Hematopoietic multipotent progenitor cell (in vitro differentiated cells): ENCODE data around the gene BAIAP3. TPM values are rescaled to one million over a fixed set of nuclear protein-coding genes. Genes with fewer than 3 reads are reported as not detected.

Experiments used
- DNase-seq, 3 donors: peaks; one replicate each; pipeline ENCODE4 v3.0.0-alpha.2; 2011 to 2015; ENCODE audit warnings: low read depth in 2 of 3, low spot score in 2 of 3
- total RNA-seq: library from RNA; depleted of rRNA; stranded (reverse); fragments of >200 nt; gene quantifications from one replicate; pipeline ENCODE4 v1.2.3, GENCODE V29; 2012

The BAIAP3 gene
- total RNA-seq, 1 donor: 27.7 TPM

DNA sequence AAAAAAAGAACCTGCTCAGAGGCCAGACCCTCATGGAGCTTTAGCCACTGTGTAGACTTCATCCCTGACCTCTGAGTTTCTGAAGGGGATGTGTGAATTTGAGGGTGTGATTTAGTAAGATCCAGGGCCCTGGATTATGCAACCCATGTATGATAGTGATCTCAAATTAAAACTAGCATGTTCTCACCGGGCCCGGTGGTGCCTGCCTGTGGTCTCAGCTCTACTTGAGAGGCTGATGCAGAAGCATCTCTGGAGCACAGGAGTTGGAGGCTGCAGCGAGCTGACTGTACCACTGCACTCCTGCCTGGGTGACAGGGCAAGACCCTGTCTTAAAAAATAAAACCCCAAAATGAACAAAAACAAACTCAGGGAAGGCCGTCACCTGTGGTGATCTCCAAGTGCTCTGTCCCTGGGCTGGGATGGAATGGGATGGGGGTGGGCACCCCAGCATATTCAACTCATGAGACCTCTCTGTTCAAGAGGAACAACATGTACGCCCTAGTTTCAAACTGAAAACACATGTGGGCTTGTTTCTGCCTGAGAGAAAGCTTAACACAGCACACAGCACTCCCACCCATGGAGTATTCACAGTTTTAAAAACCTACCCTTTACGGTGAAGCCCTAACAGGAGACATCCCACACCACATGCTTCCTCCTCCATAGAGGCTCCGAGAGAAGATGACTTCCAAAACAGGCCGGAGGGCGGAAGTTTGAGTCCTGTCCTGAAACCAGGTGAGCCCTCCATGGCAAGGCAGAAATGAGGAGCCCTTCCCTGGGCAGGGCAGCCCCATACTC is 48.4 kb downstream of the BAIAP3 start:
- DNase-seq: no peak

DNA sequence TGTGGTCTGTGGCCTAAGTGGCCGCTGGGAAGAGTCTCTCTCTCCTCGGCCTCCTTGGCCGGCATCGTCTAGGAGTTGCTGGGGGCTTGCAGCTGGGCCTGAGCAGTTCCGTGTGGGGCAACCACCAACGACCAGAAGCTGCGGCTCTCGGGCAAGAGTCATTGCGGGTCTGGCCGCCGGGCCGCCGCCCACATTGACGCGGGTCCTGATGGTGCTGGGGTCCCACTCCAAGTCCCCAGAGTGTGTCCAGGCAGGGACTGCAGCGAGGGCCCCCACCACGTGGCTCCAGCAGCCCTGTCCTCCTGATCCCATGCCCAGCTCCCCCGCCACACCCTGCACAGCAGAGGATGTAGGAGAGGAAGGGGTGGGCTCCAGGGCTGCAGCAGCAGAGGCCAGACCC is 50.1 kb downstream of the BAIAP3 start:
- no peak for DNase-seq

GRCh38 chr16:1385232-1385631 is 51.8 kb downstream of the BAIAP3 start:
- no peak for DNase-seq

- no peak for DNase-seq
Observed at GRCh38 chr16:1387331-1387730, 53.9 kb downstream of the BAIAP3 start.

DNA sequence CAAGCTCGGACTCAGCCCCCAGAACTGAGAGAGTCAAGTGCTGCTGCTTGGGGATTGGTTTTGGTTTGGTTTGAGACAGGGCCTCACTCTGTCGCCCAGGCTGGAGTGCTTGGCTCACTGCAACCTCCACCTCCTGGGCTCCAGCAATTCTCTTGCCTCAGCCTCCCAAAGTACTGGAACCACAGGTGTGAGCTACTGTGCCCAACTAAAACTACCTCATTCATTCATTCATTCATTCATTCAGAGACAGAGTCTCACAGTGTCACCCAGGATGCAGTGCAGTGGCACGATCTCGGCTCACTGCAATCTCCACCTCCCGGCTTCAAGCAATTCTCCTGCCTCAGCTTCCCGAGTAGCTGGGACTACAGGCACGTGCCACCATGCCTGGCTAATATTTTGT is 56.3 kb downstream of the BAIAP3 start:
- no peak for DNase-seq

DNA sequence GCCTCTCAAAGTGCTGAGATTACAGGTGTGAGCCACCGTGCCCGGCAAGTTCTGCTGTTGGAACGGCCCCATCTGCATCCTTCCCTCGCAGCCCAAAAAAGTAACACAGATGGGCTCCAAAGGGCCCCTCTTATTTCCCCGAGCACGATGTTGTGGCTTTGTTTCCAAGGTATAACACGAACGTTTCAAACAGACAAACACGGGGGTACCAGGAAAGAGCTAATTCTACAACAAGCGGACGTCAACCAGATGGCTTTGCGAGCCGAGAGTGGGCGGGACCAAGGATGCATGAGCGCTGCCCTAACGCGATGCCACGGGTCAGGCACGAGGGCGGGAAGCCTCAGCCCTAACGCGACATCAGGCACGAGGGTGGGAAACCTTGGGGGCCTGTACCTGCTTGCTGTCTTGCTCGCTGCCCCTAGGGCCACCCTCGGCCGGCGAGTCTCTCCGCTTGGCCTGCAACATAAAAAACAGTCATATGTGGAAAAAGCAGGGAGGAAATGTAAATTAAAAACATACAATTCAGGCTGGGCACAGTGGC is 56.9 kb downstream of the BAIAP3 start:
- no peak for DNase-seq

DNA sequence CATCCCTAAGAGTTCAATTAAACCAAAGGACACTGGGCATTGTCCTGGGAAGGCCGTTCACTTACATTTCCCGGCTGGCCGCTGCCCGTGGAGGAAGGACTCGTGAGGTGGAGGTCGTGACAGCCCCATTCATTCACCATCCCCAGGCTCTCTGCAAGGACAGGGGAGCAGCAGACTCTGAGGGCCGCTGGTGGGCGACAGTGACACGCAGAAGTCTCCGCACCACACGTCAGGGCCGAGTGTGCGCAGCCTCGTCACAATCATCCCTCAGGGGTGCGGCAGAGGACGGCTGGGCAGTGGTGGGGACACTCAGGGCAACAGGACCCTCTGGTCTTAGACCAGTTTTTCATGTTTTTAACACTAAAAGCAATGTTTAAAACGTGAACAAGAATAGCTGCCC is 59.4 kb downstream of the BAIAP3 start:
- DNase-seq: no peak

DNA sequence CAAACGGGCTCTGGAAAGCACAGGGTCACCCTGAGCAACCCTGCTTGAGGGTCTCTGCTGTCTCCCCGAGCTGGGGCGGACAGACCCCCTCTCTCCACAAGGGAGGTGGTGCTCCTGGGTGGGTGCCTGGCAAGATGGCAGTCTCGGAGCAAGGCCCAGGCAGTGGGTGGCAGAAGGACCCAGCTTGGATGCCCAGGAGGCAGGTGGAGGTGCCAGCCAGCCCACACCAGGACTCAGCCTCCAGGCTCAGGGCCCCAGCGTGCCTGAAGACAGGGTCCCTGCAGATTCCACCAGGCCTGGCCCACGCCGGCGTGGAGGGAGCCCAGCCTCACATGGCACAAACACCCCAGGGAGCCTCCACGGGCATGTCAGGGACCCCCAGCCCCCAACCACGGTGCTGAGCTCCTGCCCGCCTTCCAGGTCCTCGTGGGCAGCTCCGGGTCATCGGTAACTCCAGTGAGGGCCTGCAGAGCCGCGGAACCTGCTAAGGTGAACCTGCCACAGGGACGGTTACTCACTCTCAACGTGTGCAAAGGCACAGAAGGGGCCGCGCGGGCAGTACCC is 60.2 kb downstream of the BAIAP3 start:
- no peak for DNase-seq

DNA sequence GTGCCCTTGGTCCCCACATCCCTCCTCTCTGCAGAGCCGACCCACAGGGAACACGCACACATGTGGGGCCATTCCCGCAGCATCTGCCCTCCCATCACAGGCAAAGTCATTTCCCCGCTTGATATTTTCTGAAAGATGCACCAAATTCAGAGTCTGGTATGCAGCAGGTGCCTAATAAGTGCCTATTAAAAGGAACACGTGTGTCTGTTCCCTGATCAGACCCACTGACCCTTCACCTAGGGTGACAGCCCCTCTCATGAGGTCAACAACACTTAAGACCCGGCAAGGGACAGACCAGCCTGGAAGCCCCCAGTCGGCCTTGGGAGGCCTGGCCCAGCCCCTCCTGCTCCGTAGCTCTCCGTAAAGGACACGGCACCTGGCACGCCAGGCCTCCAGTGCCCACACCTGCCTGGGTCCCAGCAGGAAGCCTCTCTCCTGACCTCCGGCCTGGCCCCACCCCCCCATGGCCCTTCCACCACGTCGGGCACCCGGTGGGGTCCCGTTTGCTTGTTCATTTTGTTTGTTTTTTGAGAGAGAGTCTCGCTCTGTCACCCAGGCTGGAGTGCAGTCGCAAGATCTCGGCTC is 61.0 kb downstream of the BAIAP3 start:
- no peak for DNase-seq

DNA sequence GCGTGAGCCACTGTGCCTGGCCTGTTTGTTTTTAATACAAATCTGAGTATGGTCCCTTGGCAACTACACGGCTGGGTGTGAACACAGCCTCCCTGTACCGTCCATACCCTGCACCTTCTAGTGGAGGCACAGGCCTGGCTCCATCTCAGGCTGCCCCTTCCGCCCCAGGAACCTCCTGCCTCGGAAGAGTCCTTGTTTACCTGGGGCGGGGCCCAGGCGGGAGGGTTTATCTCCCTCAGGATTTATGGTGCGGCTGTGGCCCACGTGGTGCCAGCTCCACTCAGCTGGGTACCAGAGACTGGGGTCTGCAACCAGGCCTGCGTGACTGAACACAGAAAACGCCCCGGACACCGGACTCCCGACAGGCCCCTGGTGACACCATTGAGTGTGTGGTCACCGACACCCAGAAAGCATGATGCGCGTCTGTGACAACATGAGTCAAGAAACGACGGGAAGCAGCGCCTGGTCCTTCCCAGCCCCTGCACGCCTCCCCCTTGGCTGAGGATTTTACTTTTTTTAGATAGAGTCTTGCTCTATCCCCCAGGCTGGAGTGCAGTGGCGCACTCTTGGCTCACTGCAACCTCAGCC is 62.1 kb downstream of the BAIAP3 start:
- no peak for DNase-seq

- DNase-seq: no peak
Observed at GRCh38 chr16:1397779-1398178, 64.3 kb downstream of the BAIAP3 start.

DNA sequence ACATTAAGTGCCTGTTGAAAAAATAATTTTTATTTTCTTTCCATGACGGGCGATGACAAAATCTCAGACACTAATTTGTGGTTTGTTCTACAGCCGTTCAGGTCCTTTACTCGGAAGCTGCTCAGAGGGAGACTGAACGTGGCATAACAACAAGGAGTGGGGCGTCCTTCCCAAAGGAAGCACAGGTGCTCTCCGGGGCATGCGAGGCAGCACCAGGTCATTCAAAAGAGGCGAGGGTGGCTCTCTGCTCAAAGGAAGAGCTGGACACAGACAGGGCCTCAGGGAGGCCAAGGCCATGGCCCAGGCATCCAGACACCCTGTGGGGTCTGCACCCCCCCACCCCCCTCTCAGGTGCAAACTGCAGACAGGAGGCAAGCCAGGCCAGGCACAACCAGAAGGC is 64.9 kb downstream of the BAIAP3 start:
- DNase-seq: no peak

Other genes with a start within 250 kb of the BAIAP3 start
- gene C1QTNF8, start 237.4 kb upstream of the BAIAP3 start, total RNA-seq: not detected
- under 0.01 TPM for gene CACNA1H, start 180.5 kb upstream of the BAIAP3 start, total RNA-seq
- not detected for gene TPSG1, start 108.4 kb upstream of the BAIAP3 start, total RNA-seq
- 8.9 TPM for gene TPSB2, start 103.5 kb upstream of the BAIAP3 start, total RNA-seq
- gene TPSAB1, start 92.9 kb upstream of the BAIAP3 start, total RNA-seq: 72.2 TPM
- gene TPSD1, start 77.6 kb upstream of the BAIAP3 start, total RNA-seq: 0.54 TPM
- 67.6 TPM for gene UBE2I, start 24.0 kb upstream of the BAIAP3 start, total RNA-seq
- 48.2 TPM for gene TSR3, start 18.2 kb downstream of the BAIAP3 start, total RNA-seq
- gene GNPTG, start 18.3 kb downstream of the BAIAP3 start, total RNA-seq: 56.0 TPM
- gene UNKL, start 81.1 kb downstream of the BAIAP3 start, total RNA-seq: 45.5 TPM
- 18.0 TPM for gene UQCC4, start 87.1 kb downstream of the BAIAP3 start, total RNA-seq
- 5.1 TPM for gene PERCC1, start 97.4 kb downstream of the BAIAP3 start, total RNA-seq
- 0.54 TPM for gene CCDC154, start 110.9 kb downstream of the BAIAP3 start, total RNA-seq
- 134 TPM for gene CLCN7, start 141.4 kb downstream of the BAIAP3 start, total RNA-seq
- 0.27 TPM for gene PTX4, start 155.3 kb downstream of the BAIAP3 start, total RNA-seq
- 33.7 TPM for gene TELO2, start 159.7 kb downstream of the BAIAP3 start, total RNA-seq
- gene TMEM204, start 200.0 kb downstream of the BAIAP3 start, total RNA-seq: 14.8 TPM